H9 (cell line): ENCODE data around the gene ST6GALNAC6. TPM values are rescaled to one million over a fixed set of nuclear protein-coding genes. Genes with fewer than 3 reads are reported as not detected.
A peak's percentile ranks its signal among the peaks of the same experiment; 100 is the strongest.

Source experiments
- DNase-seq: peaks from one replicate; pipeline ENCODE4 v3.0.0-alpha.2; 2017
- H2AFZ ChIP-seq: one replicate; pipeline ENCODE4 v1.6.1; 2013; ENCODE audit warnings: mild to moderate bottlenecking, low read length, control low read depth, moderate library complexity
- H2AK5ac ChIP-seq: 2 replicates; pipeline ENCODE4 v1.6.1; 2013; ENCODE audit warnings: low read length, control low read depth, mixed read lengths; ENCODE audit not compliant: insufficient read length
- H2BK120ac ChIP-seq: one replicate; pipeline ENCODE4 v1.6.1; 2013; ENCODE audit warnings: low read depth, mild to moderate bottlenecking, low read length, control low read depth, inconsistent platforms; ENCODE audit not compliant: poor library complexity, severe bottlenecking
- H2BK12ac ChIP-seq: 2 replicates; pipeline ENCODE4 v1.6.1; 2013; ENCODE audit warnings: low read length, control low read depth, mixed read lengths, low read depth; ENCODE audit not compliant: insufficient read length
- H2BK15ac ChIP-seq: 2 replicates; pipeline ENCODE4 v1.6.1; 2013; ENCODE audit warnings: low read depth, low read length, control low read depth
- H2BK20ac ChIP-seq: one replicate; pipeline ENCODE4 v1.6.1; 2013; ENCODE audit warnings: low read depth, mild to moderate bottlenecking, low read length, control low read depth, inconsistent platforms; ENCODE audit not compliant: poor library complexity, severe bottlenecking
- H2BK5ac ChIP-seq: 2 replicates; pipeline ENCODE4 v1.6.1; 2013; ENCODE audit warnings: low read length, control low read depth, mixed read lengths; ENCODE audit not compliant: insufficient read length
- H3K14ac ChIP-seq: 2 replicates; pipeline ENCODE4 v1.6.1; 2013; ENCODE audit warnings: low read length, control low read depth; ENCODE audit not compliant: insufficient read depth
- H3K18ac ChIP-seq: 2 replicates; pipeline ENCODE4 v1.6.1; 2013; ENCODE audit warnings: low read depth, mild to moderate bottlenecking, mixed read lengths, low read length, control low read depth; ENCODE audit not compliant: insufficient read length
- H3K23ac ChIP-seq: 2 replicates; pipeline ENCODE4 v1.6.1; 2013; ENCODE audit warnings: low read length, control low read depth, mixed read lengths, low read depth; ENCODE audit not compliant: insufficient read length
- H3K23me2 ChIP-seq: 2 replicates; pipeline ENCODE4 v1.6.1; 2013; ENCODE audit warnings: low read depth, mild to moderate bottlenecking, mixed read lengths, low read length, control low read depth; ENCODE audit not compliant: insufficient read length, poor library complexity, severe bottlenecking
- H3K27ac ChIP-seq: 2 replicates; pipeline ENCODE4 v1.5.1; 2013; ENCODE audit warnings: low read length, control low read depth, mixed read lengths, low read depth; ENCODE audit not compliant: insufficient read length
- H3K27me3 ChIP-seq: 2 replicates; pipeline ENCODE4 v1.6.1; 2013; ENCODE audit warnings: low read length, control low read depth, inconsistent platforms; ENCODE audit not compliant: insufficient read depth
- H3K4ac ChIP-seq: 2 replicates; pipeline ENCODE4 v1.6.1; 2013; ENCODE audit warnings: low read depth, mild to moderate bottlenecking, control low read depth, inconsistent platforms, low read length, moderate library complexity
- H3K4me1 ChIP-seq: 2 replicates; pipeline ENCODE4 v1.6.1; 2013; ENCODE audit warnings: low read length, control low read depth, inconsistent platforms; ENCODE audit not compliant: insufficient read depth
- H3K4me2 ChIP-seq: 2 replicates; pipeline ENCODE4 v1.6.1; 2013; ENCODE audit warnings: low read length, control low read depth, mixed read lengths; ENCODE audit not compliant: insufficient read length, insufficient read depth
- H3K56ac ChIP-seq: 2 replicates; pipeline ENCODE4 v1.6.1; 2013; ENCODE audit warnings: low read depth, mild to moderate bottlenecking, mixed read lengths, low read length, control low read depth; ENCODE audit not compliant: insufficient read length
- H3K79me1 ChIP-seq: 2 replicates; pipeline ENCODE4 v1.6.1; 2013; ENCODE audit warnings: low read depth, mild to moderate bottlenecking, moderate library complexity, low read length, control low read depth, inconsistent platforms; ENCODE audit not compliant: insufficient read depth, poor library complexity, severe bottlenecking
- H3K79me2 ChIP-seq: 2 replicates; pipeline ENCODE4 v1.6.1; 2013; ENCODE audit warnings: low read length, control low read depth, inconsistent platforms; ENCODE audit not compliant: insufficient read depth
- H3K9ac ChIP-seq: 2 replicates; pipeline ENCODE4 v1.6.1; 2013; ENCODE audit warnings: low read length, control low read depth, mixed read lengths; ENCODE audit not compliant: insufficient read length; ENCODE audit errors: extremely low read depth
- H3K9me3 ChIP-seq: one replicate; pipeline ENCODE4 v1.6.1; 2013; ENCODE audit warnings: low read depth, low read length, inconsistent platforms; ENCODE audit not compliant: control insufficient read depth
- H3T11ph ChIP-seq: one replicate; pipeline ENCODE4 v1.6.1; 2013; ENCODE audit warnings: mild to moderate bottlenecking, low read length, control low read depth, inconsistent platforms
- H4K20me1 ChIP-seq: one replicate; pipeline ENCODE4 v1.6.1; 2013; ENCODE audit not compliant: control insufficient read depth, insufficient read length, insufficient read depth
- H4K5ac ChIP-seq: 2 replicates; pipeline ENCODE4 v1.6.1; 2013; ENCODE audit warnings: low read depth, mild to moderate bottlenecking, mixed read lengths, low read length, control low read depth; ENCODE audit not compliant: insufficient read length
- H4K8ac ChIP-seq: replicated peaks from 2 replicates; pipeline ENCODE4 v1.6.1; 2013; ENCODE audit warnings: low read length, control low read depth, mixed read lengths, low read depth; ENCODE audit not compliant: insufficient read length
- H4K91ac ChIP-seq: 2 replicates; pipeline ENCODE4 v1.6.1; 2013; ENCODE audit warnings: low read depth, mild to moderate bottlenecking, moderate library complexity, mixed read lengths, low read length, control low read depth; ENCODE audit not compliant: insufficient read length
- H3K27ac Mint-ChIP-seq, 3 experiments: 2 replicates in 2 of 3; 3 replicates in 1 of 3; pipeline ENCODE4 v1.8.0; 2020 to 2021; ENCODE audit warnings: mixed read lengths in 3 of 3, mild to moderate bottlenecking in 1 of 3, moderate library complexity in 1 of 3
- H3K27me3 Mint-ChIP-seq: 2 replicates; pipeline ENCODE4 v1.8.0; 2021; ENCODE audit warnings: low read depth, mild to moderate bottlenecking, moderate library complexity, mixed read lengths
- H3K36me3 Mint-ChIP-seq, 3 experiments: 2 replicates in 2 of 3; 3 replicates in 1 of 3; pipeline ENCODE4 v1.8.0; 2020 to 2021; ENCODE audit warnings: low read depth in 3 of 3, mixed read lengths in 3 of 3; ENCODE audit not compliant: insufficient read depth in 1 of 3
- H3K4me1 Mint-ChIP-seq, 2 experiments: 2 replicates each; pipeline ENCODE4 v1.8.0; 2020; ENCODE audit warnings: mixed read lengths in 2 of 2
- H3K4me3 Mint-ChIP-seq, 2 experiments: 2 replicates in 1 of 2; 3 replicates in 1 of 2; pipeline ENCODE4 v1.8.0; 2020 to 2021; ENCODE audit warnings: mild to moderate bottlenecking in 2 of 2, mixed read lengths in 2 of 2, moderate library complexity in 1 of 2
- H3K9me3 Mint-ChIP-seq, 2 experiments: 2 replicates in 1 of 2; 3 replicates in 1 of 2; pipeline ENCODE4 v1.8.0; 2020; ENCODE audit warnings: mild to moderate bottlenecking in 2 of 2, mixed read lengths in 2 of 2, moderate library complexity in 1 of 2
- CTCF ChIP-seq: fragments of 200-600 bp; sonication (generic); conservative IDR thresholded peaks from 3 replicates; pipeline ENCODE4 v1.8.0; 2021; ENCODE audit warnings: antibody characterized with exemption, mild to moderate bottlenecking
- WGBS: extraction: QIAGEN DNeasy Blood & Tissue Kit; methylation state at CpG from one replicate; pipeline ENCODE4 v1.1.7; 2013; ENCODE audit warnings: missing lambda C conversion rate, low lambda C conversion rate, mixed read lengths; ENCODE audit not compliant: insufficient read length; ENCODE audit errors: extremely low coverage; 5-methylcytosine and 5-hydroxymethylcytosine counted together
- total RNA-seq: library from RNA; stranded (reverse); gene quantifications from 2 replicates; pipeline ENCODE4 v1.2.1, GENCODE V29; 2021

ST6GALNAC6 gene
- total RNA-seq, 1 experiment from 2014 or later: 29.8 TPM

GRCh38 chr9:127924736-127925444 lies 25.5 kb upstream of the ST6GALNAC6 start:
- Histone ChIP-seq H3K4ac (no peak overlapping the region), H3K23ac (no peak overlapping the region), H2AK5ac (no peak overlapping the region), H4K91ac (no peak overlapping the region), H4K5ac (no peak overlapping the region), H2BK20ac (no peak overlapping the region), H3K18ac (no peak overlapping the region), H3K4me1 (peaks cover 2% of the 10 kb centered on the region; the same call in 1 of the 2 replicates), H2BK120ac (no peak overlapping the region), H3T11ph (no peak overlapping the region), H3K14ac (no peak overlapping the region), H3K9me3 (no peaks in the 10 kb centered on the region), H4K8ac (no peak overlapping the region), H3K79me1 (no peaks in the 10 kb centered on the region), H2BK15ac (no peak overlapping the region), H3K56ac (no peak overlapping the region), H3K27ac (no peak overlapping the region), H2BK12ac (no peak overlapping the region), H2AFZ (no peak overlapping the region), H3K23me2 (peaks cover 12% of the 10 kb centered on the region), H4K20me1 (no peaks in the 10 kb centered on the region), H3K27me3 (no peaks in the 10 kb centered on the region), H3K79me2 (no peaks in the 10 kb centered on the region), H3K4me2 (no peak overlapping the region), H2BK5ac (no peak overlapping the region), H3K9ac (no peak overlapping the region)
- Mint-ChIP-seq H3K4me3 (peak overlapping the region in 1 of 2 experiments; percentile 19; a peak in 1 of 5 replicates), H3K27me3 (peaks cover 36% of the 10 kb centered on the region), H3K36me3 (peaks cover 2 to 6% (median 6%) of the 10 kb centered on the region in 3 experiments; a peak in 6 of 7 replicates), H3K27ac (no peak overlapping the region; a peak in 1 of 7 replicates), H3K9me3 (no peaks in the 10 kb centered on the region; a peak in 1 of 5 replicates), H3K4me1 (peaks cover 8 to 22% of the 10 kb centered on the region in 2 experiments)
- WGBS: no CpG with 5 or more reads among the region's 22 CpGs
- no peak for DNase-seq
- no peak for TF ChIP-seq CTCF
